Airway epithelial cell (primary cell): Measurements from ENCODE around the gene APOD. TPM values are rescaled to one million over a fixed set of nuclear protein-coding genes. Genes with fewer than 3 reads are reported as not detected.

Experiments used
- total RNA-seq: library from RNA; depleted of rRNA; stranded (reverse); fragments of >200 nt; gene quantifications from 2 replicates; pipeline ENCODE4 v1.2.3, GENCODE V29; 2015

APOD gene
- 5.6 and 10.8 TPM in 2 replicates for total RNA-seq

GRCh38 chr3:195583831-195584542 is at the start of gene APOD:
TSS of gene APOD (minus strand) at chr3:195583940. CDS start at chr3:195579461, 4,479 bp downstream.

DNA sequence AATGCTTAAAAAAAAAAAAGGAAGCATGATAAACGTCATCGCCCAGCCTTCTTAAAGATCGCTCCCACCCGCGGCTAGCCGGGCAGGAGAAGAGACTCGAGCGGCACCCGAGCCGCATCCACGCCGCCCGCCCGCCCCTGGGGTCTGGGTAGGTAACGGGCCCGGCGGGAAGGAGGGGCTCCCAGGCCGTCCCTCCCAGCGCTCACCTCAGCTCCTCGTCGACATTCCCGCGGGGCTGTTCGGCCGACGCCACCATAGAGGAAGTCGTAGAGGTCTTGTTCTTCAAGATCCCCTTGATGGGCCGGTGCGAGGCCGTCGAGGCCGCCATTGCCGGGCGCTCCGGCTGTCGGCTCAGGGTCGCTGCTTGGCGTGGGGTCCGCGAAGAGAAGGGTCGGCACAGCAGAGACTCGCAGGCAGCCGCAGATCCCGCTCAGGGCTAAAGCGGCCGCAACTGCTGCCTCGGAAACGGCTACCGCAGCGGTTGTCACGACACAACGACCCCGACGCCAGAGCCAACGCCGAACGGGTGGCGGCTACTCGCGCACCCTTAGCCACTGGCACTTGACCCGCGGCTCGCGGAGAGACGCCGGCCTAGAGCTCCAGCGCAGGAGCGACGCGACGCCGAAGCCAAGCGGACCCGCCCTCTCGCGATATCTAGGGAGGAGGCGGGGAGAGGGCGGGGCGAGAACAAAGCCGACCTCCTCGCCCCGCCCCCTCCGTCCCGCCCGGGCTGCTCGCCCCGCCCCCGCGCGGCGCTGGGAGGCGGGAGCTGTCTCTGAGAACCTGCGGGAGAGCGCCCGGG is 40.8 kb downstream of the APOD start, which contains the start of gene PPP1R2:
PPP1R2 (minus strand) TSS at position 628 of the 802 bp plus-strand sequence; CDS start at position 328, 300 bp downstream.

Other genes starting within 250 kb of the APOD start
- gene ACAP2, start 140.9 kb downstream of the APOD start, total RNA-seq: 29.6 and 31.5 TPM in 2 replicates
- gene PPP1R2, start 40.6 kb downstream of the APOD start, total RNA-seq: 35.3 and 52.7 TPM in 2 replicates
- 1.2 and 4.0 TPM in 2 replicates for gene MUC20, start 137.0 kb upstream of the APOD start, total RNA-seq
- gene MUC4, start 228.0 kb upstream of the APOD start, total RNA-seq: 0.07 TPM in 1 of 2 replicates, not detected in the other